ENCODE measurements around the gene L3MBTL3.

The L3MBTL3 gene

DNA sequence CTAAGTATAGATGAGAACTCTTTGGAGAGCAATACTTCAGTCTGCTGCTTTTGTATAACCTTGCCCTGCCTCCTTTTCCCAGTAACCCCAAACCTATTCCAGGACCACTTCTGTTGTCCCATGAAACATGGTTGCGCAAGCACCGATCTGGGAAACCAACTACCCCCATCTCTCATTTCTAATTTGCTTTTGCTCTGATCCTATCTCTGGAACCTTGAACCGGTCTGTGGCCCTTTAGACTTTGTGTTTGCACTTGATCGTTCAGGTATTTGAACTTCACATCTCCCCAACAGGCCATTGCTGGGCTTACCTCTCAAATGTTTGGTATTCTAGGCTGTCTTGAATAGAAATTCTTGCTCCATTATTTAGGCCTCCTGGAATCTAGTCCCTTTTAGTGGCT lies 25.0 kb downstream of the L3MBTL3 start:
- no peaks in the 10 kb centered on the region for H3K36me3 ChIP-seq (ENCODE audit: low read length)
- H2AFZ ChIP-seq (ENCODE audit: low read depth, low read length, severe bottlenecking) = no peak overlapping the region
- H3F3A ChIP-seq (ENCODE audit: insufficient read depth) = no peaks in the 10 kb centered on the region
- H3K9ac ChIP-seq (ENCODE audit: low read length) = no peak overlapping the region
- H3K9me2 ChIP-seq (replicated peaks; ENCODE audit: insufficient read depth, low read length) = no peaks in the 10 kb centered on the region
- no peak overlapping the region for H3K27ac ChIP-seq (ENCODE audit: low read depth, low read length)
- H3K9me3 ChIP-seq (ENCODE audit: insufficient read depth, low read length) = no peaks in the 10 kb centered on the region
- H3K4me2 ChIP-seq (ENCODE audit: low read depth, low read length, poor library complexity, severe bottlenecking) = no peak overlapping the region
- no peaks in the 10 kb centered on the region for H3K27me3 ChIP-seq (ENCODE audit: low read length)
- no peak overlapping the region for H3K4me3 ChIP-seq (ENCODE audit: insufficient read depth, low read length, poor library complexity, severe bottlenecking)
- H4K20me1 ChIP-seq (ENCODE audit: low read depth, low read length) = no peaks in the 10 kb centered on the region
- H3K79me2 ChIP-seq (ENCODE audit: insufficient read depth, low read length) = no peaks in the 10 kb centered on the region
- TF ChIP-seq, protein P1, sequence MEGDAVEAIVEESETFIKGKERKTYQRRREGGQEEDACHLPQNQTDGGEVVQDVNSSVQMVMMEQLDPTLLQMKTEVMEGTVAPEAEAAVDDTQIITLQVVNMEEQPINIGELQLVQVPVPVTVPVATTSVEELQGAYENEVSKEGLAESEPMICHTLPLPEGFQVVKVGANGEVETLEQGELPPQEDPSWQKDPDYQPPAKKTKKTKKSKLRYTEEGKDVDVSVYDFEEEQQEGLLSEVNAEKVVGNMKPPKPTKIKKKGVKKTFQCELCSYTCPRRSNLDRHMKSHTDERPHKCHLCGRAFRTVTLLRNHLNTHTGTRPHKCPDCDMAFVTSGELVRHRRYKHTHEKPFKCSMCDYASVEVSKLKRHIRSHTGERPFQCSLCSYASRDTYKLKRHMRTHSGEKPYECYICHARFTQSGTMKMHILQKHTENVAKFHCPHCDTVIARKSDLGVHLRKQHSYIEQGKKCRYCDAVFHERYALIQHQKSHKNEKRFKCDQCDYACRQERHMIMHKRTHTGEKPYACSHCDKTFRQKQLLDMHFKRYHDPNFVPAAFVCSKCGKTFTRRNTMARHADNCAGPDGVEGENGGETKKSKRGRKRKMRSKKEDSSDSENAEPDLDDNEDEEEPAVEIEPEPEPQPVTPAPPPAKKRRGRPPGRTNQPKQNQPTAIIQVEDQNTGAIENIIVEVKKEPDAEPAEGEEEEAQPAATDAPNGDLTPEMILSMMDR (IDR thresholded peaks at IDR 0.05; ENCODE audit: insufficient read depth, low read length, poor library complexity, severe bottlenecking) = no peak
- no peak for TF ChIP-seq EZH2phosphoT487 (conservative IDR thresholded peaks at IDR 0.05; ENCODE audit: low read length)

DNA sequence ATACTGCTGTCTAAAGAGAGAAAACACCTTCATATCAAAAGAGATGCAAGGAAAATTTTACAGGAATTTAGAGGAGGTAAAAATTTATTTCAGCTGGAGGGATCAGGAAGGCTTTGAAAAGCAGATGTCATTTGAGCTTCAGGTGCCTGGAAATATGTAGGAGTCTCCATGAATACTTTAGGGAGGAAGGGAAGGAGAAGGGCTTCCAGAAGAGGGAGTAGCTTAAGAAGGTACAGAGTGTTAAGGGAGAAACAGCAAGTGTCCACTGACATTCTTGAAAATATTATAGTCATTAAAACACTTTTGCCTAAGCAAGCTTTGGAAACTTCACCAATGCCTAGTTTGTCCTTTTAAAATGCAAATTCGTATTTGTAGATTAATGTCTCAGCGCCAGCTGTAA lies 27.2 kb downstream of the L3MBTL3 start:
- H3K4me3 ChIP-seq (ENCODE audit: insufficient read depth, low read length, poor library complexity, severe bottlenecking) = no peak overlapping the region
- H3K36me3 ChIP-seq (ENCODE audit: low read length) = no peaks in the 10 kb centered on the region
- no peaks in the 10 kb centered on the region for H3K27me3 ChIP-seq (ENCODE audit: low read length)
- H3K9me2 ChIP-seq (replicated peaks; ENCODE audit: insufficient read depth, low read length) = no peaks in the 10 kb centered on the region
- no peaks in the 10 kb centered on the region for H3F3A ChIP-seq (ENCODE audit: insufficient read depth)
- no peak overlapping the region for H2AFZ ChIP-seq (ENCODE audit: low read depth, low read length, severe bottlenecking)
- no peaks in the 10 kb centered on the region for H4K20me1 ChIP-seq (ENCODE audit: low read depth, low read length)
- TF ChIP-seq, protein P1 (IDR thresholded peaks at IDR 0.05; ENCODE audit: insufficient read depth, low read length, poor library complexity, severe bottlenecking) = no peak
- no peak for TF ChIP-seq EZH2phosphoT487 (conservative IDR thresholded peaks at IDR 0.05; ENCODE audit: low read length)
- no peak overlapping the region for H3K27ac ChIP-seq (ENCODE audit: low read depth, low read length)
- no peaks in the 10 kb centered on the region for H3K9me3 ChIP-seq (ENCODE audit: insufficient read depth, low read length)
- H3K79me2 ChIP-seq (ENCODE audit: insufficient read depth, low read length) = no peaks in the 10 kb centered on the region
- H3K9ac ChIP-seq (ENCODE audit: low read length) = no peak overlapping the region
- H3K4me2 ChIP-seq (ENCODE audit: low read depth, low read length, poor library complexity, severe bottlenecking) = no peak overlapping the region

DNA sequence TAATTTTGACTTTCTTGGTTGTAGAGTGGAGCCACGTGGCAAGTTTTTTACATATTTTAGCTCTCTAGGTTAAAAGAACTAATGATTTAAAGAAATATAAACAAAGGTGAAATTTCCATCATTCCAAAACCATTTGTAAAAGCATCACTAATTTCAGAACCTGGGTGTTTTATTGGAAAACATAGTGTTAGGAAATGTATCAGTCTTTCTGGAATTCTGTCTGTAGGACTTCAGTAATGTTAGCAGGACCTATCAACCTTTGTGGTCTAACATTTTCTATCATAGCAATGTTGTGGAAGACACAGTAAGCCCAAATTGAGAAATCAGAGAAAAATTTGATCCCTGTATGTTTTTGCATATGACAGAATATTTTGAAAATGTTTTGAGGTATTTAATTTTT lies 28.3 kb downstream of the L3MBTL3 start:
- no peak overlapping the region for H3K4me3 ChIP-seq (ENCODE audit: insufficient read depth, low read length, poor library complexity, severe bottlenecking)
- no peaks in the 10 kb centered on the region for H3K9me3 ChIP-seq (ENCODE audit: insufficient read depth, low read length)
- H3K27ac ChIP-seq (ENCODE audit: low read depth, low read length) = no peak overlapping the region
- H3K27me3 ChIP-seq (ENCODE audit: low read length) = no peaks in the 10 kb centered on the region
- no peaks in the 10 kb centered on the region for H3K36me3 ChIP-seq (ENCODE audit: low read length)
- H3K9ac ChIP-seq (ENCODE audit: low read length) = no peak overlapping the region
- H3K9me2 ChIP-seq (replicated peaks; ENCODE audit: insufficient read depth, low read length) = no peaks in the 10 kb centered on the region
- H2AFZ ChIP-seq (ENCODE audit: low read depth, low read length, severe bottlenecking) = no peak overlapping the region
- H4K20me1 ChIP-seq (ENCODE audit: low read depth, low read length) = no peaks in the 10 kb centered on the region
- TF ChIP-seq, protein P1 (IDR thresholded peaks at IDR 0.05; ENCODE audit: insufficient read depth, low read length, poor library complexity, severe bottlenecking) = no peak
- no peak for TF ChIP-seq EZH2phosphoT487 (conservative IDR thresholded peaks at IDR 0.05; ENCODE audit: low read length)
- H3F3A ChIP-seq (ENCODE audit: insufficient read depth) = no peaks in the 10 kb centered on the region
- no peaks in the 10 kb centered on the region for H3K79me2 ChIP-seq (ENCODE audit: insufficient read depth, low read length)
- no peak overlapping the region for H3K4me2 ChIP-seq (ENCODE audit: low read depth, low read length, poor library complexity, severe bottlenecking)

Measured in SU-DHL-6 (cell line).